Left kidney (tissue), 2 donors: ENCODE data around the gene UBC. TPM values are rescaled to one million over a fixed set of nuclear protein-coding genes. Genes with fewer than 3 reads are reported as not detected.
"Not testable (repeated sequence)": the region's sequence is repeated elsewhere in the genome, so short reads cannot be mapped to it uniquely, and the experiment has no call there.

ENCODE experiments used
- DNase-seq: peaks from one replicate; pipeline ENCODE4 v3.0.0-alpha.2; 2013
- polyA plus RNA-seq: library from polyadenylated mRNA; unstranded; fragments of 120-200 nt; gene quantifications from one replicate; pipeline ENCODE4 v1.2.1, GENCODE V29; 2013; ENCODE audit not compliant: insufficient read length

Gene UBC
- polyA plus RNA-seq, 1 donor = 1,161 TPM

DNA sequence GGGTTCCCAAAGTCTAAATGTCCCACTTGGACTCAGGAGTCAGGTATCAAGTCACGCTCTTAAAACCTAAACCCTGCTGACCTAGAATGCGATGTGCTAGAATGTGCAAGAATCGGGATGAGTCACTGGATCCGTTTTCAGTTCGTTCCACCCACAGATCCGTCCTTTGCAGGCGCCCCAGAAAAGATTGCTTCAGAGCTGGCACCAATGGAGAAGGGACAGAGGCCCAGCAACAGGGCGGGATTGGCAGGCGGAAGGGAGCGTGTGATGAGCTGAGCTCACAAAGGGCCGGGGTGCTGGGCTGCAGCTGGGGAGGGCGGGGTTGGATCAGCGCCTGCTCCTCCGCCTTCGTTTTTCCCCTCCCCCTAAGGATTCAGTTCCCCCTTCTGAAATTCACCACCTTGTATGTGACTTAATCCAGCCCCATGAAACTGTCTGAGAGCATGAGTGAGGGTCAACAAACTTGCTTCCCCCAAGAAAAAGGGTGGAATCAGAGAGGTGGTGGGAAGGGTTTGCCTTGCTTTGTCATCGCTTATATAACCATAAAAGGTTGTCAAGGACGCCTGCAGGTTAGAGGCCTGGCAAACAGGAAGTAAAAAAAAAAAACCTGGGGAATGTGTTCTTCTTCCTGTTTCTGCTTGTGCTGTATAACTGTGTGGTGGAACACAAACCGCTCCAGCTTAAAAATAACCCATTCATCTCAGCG, 2.8 kb upstream of the UBC start:
- DNase-seq = peak; percentile 98

DNA sequence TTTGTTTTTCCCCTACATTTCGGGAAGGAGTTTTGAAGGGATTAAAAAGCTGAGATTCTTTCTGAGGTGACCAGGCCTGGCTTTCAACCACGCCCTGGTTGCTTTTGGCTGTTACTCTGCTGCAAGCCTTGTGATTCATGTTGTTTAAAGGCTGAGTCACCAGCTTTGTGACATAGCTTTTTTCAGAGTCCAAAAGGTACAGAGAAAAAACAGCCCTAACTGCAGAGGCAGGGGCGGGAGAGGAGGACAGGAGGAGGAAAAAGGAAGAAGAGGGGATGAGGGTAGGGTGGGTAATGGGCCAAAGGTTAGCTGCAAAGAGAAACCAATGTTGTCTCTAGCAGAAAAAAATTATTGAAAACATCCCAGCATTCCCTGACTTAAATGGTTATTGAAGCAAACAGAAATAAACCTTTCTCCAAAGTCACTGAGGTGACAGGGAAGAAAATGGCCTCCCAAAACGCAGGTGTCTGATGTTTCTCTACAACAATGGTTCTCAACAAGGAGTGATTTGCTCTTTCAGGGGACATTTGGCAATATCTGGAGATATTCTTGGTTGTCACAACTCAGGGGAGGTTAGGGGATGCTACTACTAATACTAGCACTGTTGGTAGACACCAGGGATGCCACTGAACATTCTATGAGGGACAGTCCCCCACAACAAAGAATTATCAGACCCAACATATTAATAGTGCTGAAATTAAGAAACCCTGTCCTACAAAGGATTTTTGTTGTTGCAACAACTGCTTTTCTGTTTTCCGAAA, 2.1 kb upstream of the UBC start:
- DNase-seq = no peak

DNA sequence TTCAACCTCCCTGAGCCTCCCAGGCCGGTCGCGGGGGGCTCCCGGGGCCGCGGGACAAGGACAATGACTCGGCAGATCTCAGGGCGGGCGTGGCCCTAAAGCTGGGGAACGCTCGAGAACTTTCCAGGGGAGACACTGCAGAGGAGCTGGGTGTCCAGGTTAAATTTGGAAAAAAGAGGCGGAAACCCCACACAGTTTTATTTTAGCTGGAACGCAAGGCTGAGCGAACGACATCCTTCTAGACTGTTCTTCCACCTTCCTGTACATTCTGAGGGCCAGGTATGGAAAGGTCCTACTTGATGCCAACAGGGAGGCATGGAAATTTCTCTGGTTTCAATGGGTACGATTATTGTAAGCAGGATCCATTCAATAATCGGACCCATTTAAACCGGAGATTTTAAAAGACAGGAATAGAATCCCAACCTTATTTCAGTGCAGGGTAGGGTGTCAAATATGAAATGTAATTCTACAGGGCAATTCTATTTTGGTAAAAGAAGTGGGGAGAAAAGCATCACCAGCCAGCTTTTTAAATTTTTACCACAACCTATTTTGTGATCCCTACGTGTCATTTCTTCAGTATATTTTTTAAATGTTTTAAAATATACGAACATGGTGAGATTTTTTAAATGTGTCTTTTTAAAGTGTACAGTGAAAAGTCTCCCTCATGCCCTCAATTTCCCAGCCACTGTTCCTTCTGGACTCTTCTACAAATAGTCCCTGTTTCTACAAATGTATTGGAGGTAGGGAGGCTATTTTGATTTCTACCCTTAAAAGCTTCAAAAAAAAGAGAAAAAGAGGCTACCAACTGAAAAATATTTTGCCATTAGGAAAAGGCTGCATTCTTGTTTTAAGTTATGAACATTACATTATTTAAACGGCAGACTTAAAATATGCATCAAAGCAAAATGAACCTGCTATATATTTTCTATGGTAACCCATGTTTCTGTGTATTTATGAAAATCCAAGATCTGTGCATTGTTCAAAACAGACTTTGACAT, 1.1 kb upstream of the UBC start:
- no peak for DNase-seq

- peak; percentile 86 for DNase-seq
These were observed 717 bp downstream of the UBC start for GRCh38 chr12:124913474-124914391.

DNA sequence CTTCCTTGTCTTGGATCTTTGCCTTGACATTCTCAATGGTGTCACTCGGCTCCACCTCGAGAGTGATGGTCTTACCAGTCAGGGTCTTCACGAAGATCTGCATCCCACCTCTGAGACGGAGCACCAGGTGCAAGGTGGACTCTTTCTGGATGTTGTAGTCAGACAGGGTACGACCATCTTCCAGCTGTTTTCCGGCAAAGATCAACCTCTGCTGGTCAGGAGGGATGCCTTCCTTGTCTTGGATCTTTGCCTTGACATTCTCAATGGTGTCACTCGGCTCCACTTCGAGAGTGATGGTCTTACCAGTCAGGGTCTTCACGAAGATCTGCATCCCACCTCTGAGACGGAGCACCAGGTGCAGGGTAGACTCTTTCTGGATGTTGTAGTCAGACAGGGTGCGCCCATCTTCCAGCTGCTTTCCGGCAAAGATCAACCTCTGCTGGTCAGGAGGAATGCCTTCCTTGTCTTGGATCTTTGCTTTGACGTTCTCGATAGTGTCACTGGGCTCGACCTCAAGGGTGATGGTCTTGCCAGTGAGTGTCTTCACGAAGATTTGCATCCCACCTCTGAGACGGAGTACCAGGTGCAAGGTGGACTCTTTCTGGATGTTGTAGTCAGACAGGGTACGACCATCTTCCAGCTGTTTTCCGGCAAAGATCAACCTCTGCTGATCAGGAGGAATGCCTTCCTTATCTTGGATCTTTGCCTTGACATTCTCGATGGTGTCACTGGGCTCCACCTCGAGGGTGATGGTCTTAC, 1.7 kb downstream of the UBC start:
- DNase-seq = not testable (repeated sequence)

- not testable (repeated sequence) for DNase-seq
These were observed 2.9 kb downstream of the UBC start for GRCh38 chr12:124911521-124911920.

- no peak for DNase-seq
These were observed 3.6 kb downstream of the UBC start for GRCh38 chr12:124910561-124911478.

DNA sequence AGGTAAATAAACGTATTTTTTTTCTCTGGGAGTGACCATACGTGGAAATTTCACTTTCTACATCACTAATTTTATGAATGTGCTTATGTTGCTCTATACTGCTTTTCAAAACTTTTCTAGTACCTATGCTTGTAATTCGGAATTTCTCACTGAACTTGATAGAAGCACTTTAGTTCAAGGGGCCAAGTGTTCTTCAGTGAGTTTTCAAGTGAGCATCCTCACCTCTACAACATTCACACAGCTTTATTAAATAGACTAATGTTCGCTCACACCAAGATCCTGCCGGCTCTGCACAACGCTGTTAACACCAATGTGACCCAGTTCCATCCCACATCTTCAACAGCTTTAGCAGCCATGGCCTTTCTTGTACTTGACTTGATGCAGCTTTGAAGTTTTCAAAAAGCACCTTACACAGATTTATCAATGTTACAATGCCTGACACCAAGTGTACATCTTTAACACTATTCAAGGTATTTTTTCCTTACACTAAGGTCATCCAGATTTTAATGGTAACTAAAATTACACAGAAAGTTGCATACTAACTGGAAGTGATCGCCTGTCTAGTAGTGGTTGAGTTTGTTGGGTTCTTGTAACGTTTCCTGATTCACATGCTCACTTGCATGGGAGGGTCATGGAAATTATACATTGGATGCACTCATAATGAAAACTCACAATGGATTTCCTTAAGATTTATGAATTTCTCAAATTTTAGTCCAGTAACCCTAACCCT, 4.5 kb downstream of the UBC start:
- DNase-seq = no peak

GRCh38 chr12:124906606-124907261, 7.7 kb downstream of the UBC start:
- DNase-seq = peak; percentile 95

DNA sequence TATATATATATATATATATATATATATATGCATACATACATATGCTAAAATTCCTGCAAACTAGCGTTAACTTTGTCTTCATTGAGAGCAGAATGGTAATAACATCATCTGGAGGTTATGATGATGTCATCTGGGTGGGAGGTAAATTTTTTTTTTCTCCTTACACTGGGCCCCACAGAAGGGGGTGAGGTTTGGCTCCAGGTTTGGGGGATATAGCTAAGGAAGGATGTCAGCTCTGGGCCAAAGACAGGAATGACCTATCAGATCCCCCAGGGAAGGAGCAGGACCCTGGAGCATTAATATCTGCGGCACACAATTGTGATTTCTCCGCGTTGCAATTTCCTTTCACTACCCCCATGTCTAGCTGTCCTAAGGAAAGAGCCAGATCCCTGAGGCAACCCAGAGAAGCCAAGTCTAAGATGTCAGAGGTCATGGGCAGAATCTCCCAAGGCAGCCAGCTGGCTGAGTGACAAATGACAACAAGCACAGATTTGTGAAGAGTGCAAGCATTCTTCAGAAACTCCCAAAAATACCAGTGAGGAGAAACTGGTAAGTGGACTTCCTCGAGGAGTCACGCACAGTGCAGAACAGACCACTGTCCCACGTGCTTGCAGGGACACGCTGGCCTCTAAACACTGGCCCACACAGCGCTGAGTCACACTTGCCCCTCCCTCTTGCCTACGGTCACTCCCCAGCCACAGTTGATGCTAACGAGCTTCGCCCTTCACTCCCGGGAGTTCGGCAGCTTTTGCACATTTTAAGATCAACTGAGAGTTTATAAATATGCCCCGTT, 9.9 kb downstream of the UBC start:
- DNase-seq = peak; percentile 42

DNA sequence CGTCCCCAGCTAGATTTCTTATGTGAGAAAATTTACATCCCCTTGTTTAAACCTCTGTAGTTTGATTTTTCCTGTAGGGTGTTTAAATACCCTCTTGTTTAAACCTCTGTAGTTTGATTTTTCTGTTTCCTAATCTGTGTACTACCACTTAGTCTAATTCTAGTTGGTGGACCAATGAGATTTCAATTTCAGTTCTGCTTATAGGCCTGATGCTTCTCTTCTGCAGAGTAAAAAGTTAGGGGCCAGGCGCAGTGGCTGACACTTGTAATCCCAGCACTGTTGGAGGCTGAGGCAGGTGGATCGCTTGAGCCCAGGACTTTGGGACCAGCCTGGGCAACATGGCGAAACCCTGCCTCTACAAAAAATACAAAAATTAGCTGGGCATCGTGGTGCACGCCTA, 11.5 kb downstream of the UBC start:
- no peak for DNase-seq

DNA sequence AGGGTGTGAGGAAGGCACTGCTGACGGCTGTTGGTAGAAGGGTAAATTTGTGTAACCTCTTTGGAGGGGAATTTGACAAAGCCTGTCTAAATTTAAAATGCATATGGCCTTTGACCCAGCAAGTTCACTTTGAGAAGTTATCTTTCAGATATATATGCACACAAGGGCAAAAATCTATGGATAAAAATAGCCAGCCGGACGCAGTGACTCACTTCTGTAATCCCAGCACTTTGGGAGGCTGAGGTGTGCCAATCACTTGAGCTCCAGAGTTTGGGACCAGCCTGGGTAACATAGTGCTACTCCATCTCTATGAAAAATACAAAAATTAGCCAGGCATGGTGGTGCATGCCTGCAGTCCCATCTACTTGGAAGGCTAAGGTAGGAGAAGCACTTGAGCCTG, 13.4 kb downstream of the UBC start:
- no peak for DNase-seq

GRCh38 chr12:124900345-124900795, 14.1 kb downstream of the UBC start:
- DNase-seq = not testable (repeated sequence)

- no peak for DNase-seq
These were observed 15.5 kb downstream of the UBC start for GRCh38 chr12:124898923-124899294.

GRCh38 chr12:124898200-124898922, 16.1 kb downstream of the UBC start:
- no peak for DNase-seq

DNA sequence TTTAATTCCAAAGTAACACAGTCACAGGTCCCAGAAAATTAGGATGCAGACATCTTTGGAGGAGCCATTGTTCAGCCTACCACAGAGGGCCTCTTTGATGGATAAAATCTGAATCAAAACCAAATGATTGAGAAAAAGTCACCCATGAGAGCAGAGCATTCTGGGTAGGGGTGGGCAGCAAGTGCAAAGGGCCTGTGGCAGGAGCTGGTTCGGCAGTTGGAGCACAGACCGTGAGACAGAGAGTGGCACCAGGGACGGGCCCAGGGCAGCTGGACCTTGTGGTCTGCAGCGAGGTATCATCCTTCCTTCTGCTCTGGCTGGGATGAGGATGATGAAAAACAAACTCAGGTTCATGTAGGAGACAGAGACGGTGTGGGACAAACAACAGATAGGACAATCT, 18.0 kb downstream of the UBC start:
- no peak for DNase-seq
